K562 (cell line): Measurements from ENCODE around the gene GNAZ. TPM values are rescaled to one million over a fixed set of nuclear protein-coding genes. Genes with fewer than 3 reads are reported as not detected.

Experiments
- ATAC-seq: fragments of 200-7000 bp; cut with Tn5 transposase; 3 replicates; pipeline ENCODE4 v1.9.1; 2020; ENCODE audit warnings: moderate library complexity
- BruUV-seq: library from RNA; stranded (reverse); fragments of 400-500 nt; replicated peaks from 2 replicates; lab custom pipeline; 2021; lab: Mats Ljungman, UMichigan
- CTCF ChIA-PET: fragments of 300-600 bp; formaldehyde crosslinking; extraction: SDS; loops from one replicate; lab custom pipeline; 2021; ENCODE audit warnings: low intra/inter-chr PET ratio; lab: Yijun Ruan, JAX
- POLR2A ChIA-PET: fragments of 300-600, 350-650 bp; sonication (Branson Sonifier 250); formaldehyde crosslinking; extraction: SDS; loops from one replicate; lab custom pipeline; 2021; ENCODE audit warnings: antibody characterized with exemption, inconsistent platforms; lab: Yijun Ruan, JAX
- DNase-seq, 4 experiments: peaks; one replicate each; pipeline versions ENCODE4 v3.0.0 to v3.0.0-alpha.2; 2011 to 2018; ENCODE audit warnings: low spot score in 3 of 4, mixed read lengths in 3 of 4; ENCODE audit errors: extremely low read depth in 1 of 4
- FAIRE-seq: peaks from 2 replicates; lab custom pipeline; 2011; peaks lifted over from hg19 to GRCh38; lab: Jason Lieb, UNC
- H2AFZ ChIP-seq: 2 replicates; pipeline ENCODE4 v1.6.0; 2011; ENCODE audit warnings: low read depth, low read length, control low read depth, inconsistent platforms
- H3K27ac ChIP-seq: fragments of 200-600 bp; 3 replicates; pipeline ENCODE4 v1.8.0; 2011; ENCODE audit warnings: low read depth, mild to moderate bottlenecking, control low read depth, inconsistent platforms, low read length, moderate library complexity, mixed read lengths; ENCODE audit errors: extremely low read depth
- H3K27me3 ChIP-seq, 2 experiments: fragments of 300-600 bp in 1 of 2; 2 replicates in 1 of 2; 3 replicates in 1 of 2; pipeline versions ENCODE4 v1.6.0 to v1.8.0; 2011; ENCODE audit warnings: inconsistent platforms in 2 of 2, low read length in 2 of 2, mild to moderate bottlenecking in 1 of 2, mixed read lengths in 1 of 2, moderate library complexity in 1 of 2; ENCODE audit not compliant: control insufficient read depth in 2 of 2, insufficient read depth in 2 of 2
- H3K36me3 ChIP-seq: fragments of 300-600 bp; 3 replicates; pipeline ENCODE4 v1.8.0; 2011; ENCODE audit warnings: mild to moderate bottlenecking, low read length, inconsistent platforms; ENCODE audit not compliant: control insufficient read depth, insufficient read depth
- H3K4me1 ChIP-seq, 2 experiments: fragments of 200-600 bp in 1 of 2; replicated peaks in 1 of 2; 2 replicates in 1 of 2; 3 replicates in 1 of 2; pipeline versions ENCODE4 v1.5.1 to v1.8.0; 2011; ENCODE audit warnings: inconsistent platforms in 2 of 2, low read length in 2 of 2, mild to moderate bottlenecking in 1 of 2, mixed read lengths in 1 of 2, moderate library complexity in 1 of 2; ENCODE audit not compliant: control insufficient read depth in 2 of 2, insufficient read depth in 2 of 2
- H3K4me2 ChIP-seq: 2 replicates; pipeline ENCODE4 v1.6.1; 2011; ENCODE audit warnings: low read length, control low read depth, inconsistent platforms, mixed read lengths; ENCODE audit not compliant: insufficient read depth
- H3K4me3 ChIP-seq: fragments of 200-600 bp; sonication (generic), shearing (Covaris generic); 2 replicates; pipeline ENCODE4 v1.5.1; 2016; ENCODE audit warnings: control low read depth, inconsistent platforms
- H3K79me2 ChIP-seq: fragments of 200-600 bp; 3 replicates; pipeline ENCODE4 v1.8.0; 2011; ENCODE audit warnings: low read length, inconsistent platforms; ENCODE audit not compliant: control insufficient read depth, insufficient read depth
- H3K9ac ChIP-seq, 2 experiments: 2 replicates each; pipeline versions ENCODE4 v1.6.0 to v1.6.1; 2011; ENCODE audit warnings: low read depth in 2 of 2, low read length in 2 of 2, control low read depth in 1 of 2, inconsistent platforms in 1 of 2, mild to moderate bottlenecking in 1 of 2, mixed read lengths in 1 of 2; ENCODE audit not compliant: insufficient read depth in 1 of 2
- H3K9me1 ChIP-seq: one replicate; pipeline ENCODE4 v1.6.0; 2011; ENCODE audit warnings: inconsistent platforms, mild to moderate bottlenecking, low read length, moderate library complexity; ENCODE audit not compliant: control insufficient read depth, insufficient read depth
- H3K9me3 ChIP-seq: replicated peaks from 2 replicates; pipeline ENCODE4 v1.5.1; 2011; ENCODE audit warnings: low read depth, low read length, inconsistent platforms; ENCODE audit not compliant: control insufficient read depth, insufficient read depth
- H4K20me1 ChIP-seq: replicated peaks from 2 replicates; pipeline ENCODE4 v1.6.1; 2011; ENCODE audit warnings: low read length, inconsistent platforms, mixed read lengths; ENCODE audit not compliant: control insufficient read depth, insufficient read depth
- ARNT ChIP-seq, 2 experiments: fragments of 450-650 bp; IDR thresholded peaks; 2 replicates each; pipeline ENCODE4 v1.6.1; 2016; ENCODE audit warnings: mild to moderate bottlenecking in 1 of 2
- BDP1 ChIP-seq: IDR thresholded peaks from 3 replicates; pipeline ENCODE4 v1.6.1; 2011; ENCODE audit not compliant: insufficient read length, insufficient read depth
- DACH1 ChIP-seq: fragments of 450-650 bp; IDR thresholded peaks from 2 replicates; pipeline ENCODE4 v1.6.1; 2018; ENCODE audit not compliant: partially characterized antibody
- ETV6 ChIP-seq, 3 experiments: fragments of 150-350 bp in 1 of 3; sonication (generic) in 1 of 3; formaldehyde crosslinking in 1 of 3; IDR thresholded peaks; 2 replicates each; pipeline versions ENCODE4 v1.6.1 to v1.8.0; 2014 to 2022; ENCODE audit warnings: borderline replicate concordance in 2 of 3, low read depth in 2 of 3, antibody characterized with exemption in 1 of 3, low read length in 1 of 3, mild to moderate bottlenecking in 1 of 3, missing genetic modification reagents in 1 of 3
- FOXJ3 ChIP-seq: sonication (generic); formaldehyde crosslinking; IDR thresholded peaks from 2 replicates; pipeline ENCODE4 v1.4.0; 2020; ENCODE audit warnings: mild to moderate bottlenecking, missing genetic modification reagents
- JUNB ChIP-seq: fragments of 450-650 bp; formaldehyde crosslinking; conservative IDR thresholded peaks from 2 replicates; pipeline ENCODE4 v1.4.0; 2020; ENCODE audit warnings: mild to moderate bottlenecking
- KAT7 ChIP-seq: sonication (generic); formaldehyde crosslinking; IDR thresholded peaks from 2 replicates; pipeline ENCODE4 v1.8.0; 2022; ENCODE audit warnings: missing genetic modification reagents, mild to moderate bottlenecking, borderline replicate concordance
- MED1 ChIP-seq: sonication (generic); formaldehyde crosslinking; IDR thresholded peaks from 2 replicates; pipeline ENCODE4 v1.8.1; 2023; ENCODE audit warnings: missing genetic modification reagents, borderline replicate concordance
- MLX ChIP-seq, 2 experiments: fragments of 450-650 bp in 1 of 2; sonication (generic) in 1 of 2; formaldehyde crosslinking; conservative IDR thresholded peaks; 2 replicates each; pipeline versions ENCODE4 v1.4.0 to v1.8.1; 2020 to 2022; ENCODE audit warnings: mild to moderate bottlenecking in 1 of 2, missing genetic modification reagents in 1 of 2
- NUFIP1 ChIP-seq: fragments of 450-650 bp; IDR thresholded peaks from 2 replicates; pipeline ENCODE4 v1.6.1; 2018; ENCODE audit not compliant: partially characterized antibody
- RBM34 ChIP-seq: fragments of 200-400 bp; formaldehyde crosslinking; IDR thresholded peaks from 2 replicates; pipeline ENCODE4 v1.6.1; 2018; ENCODE audit warnings: low read length, borderline replicate concordance; ENCODE audit not compliant: insufficient read depth
- SOX6 ChIP-seq: fragments of 450-650 bp; IDR thresholded peaks from 2 replicates; pipeline ENCODE4 v1.6.1; 2014; ENCODE audit warnings: mild to moderate bottlenecking
- ZNF740 ChIP-seq, 3 experiments: fragments of 200-800 bp in 1 of 3; sonication (Bioruptor generic) in 1 of 3; sonication (generic) in 1 of 3; formaldehyde crosslinking in 1 of 3; IDR thresholded peaks; 2 replicates each; pipeline versions ENCODE4 v1.6.1 to v1.8.0; 2016 to 2022; ENCODE audit warnings: mild to moderate bottlenecking in 2 of 3, missing compliant biosample characterization in 2 of 3, missing genetic modification characterization in 2 of 3, missing genetic modification reagents in 1 of 3
- WGBS: fragments of 100-300 bp; shearing (Covaris generic); methylation state at CpG from one replicate; pipeline ENCODE4 v1.1.6; 2016; ENCODE audit warnings: low coverage, mixed read lengths; ENCODE audit not compliant: insufficient coverage; ENCODE audit errors: missing lambda C conversion rate; 5-methylcytosine and 5-hydroxymethylcytosine counted together
- in situ Hi-C: fragments of 300-500 bp; cut with MboI; formaldehyde crosslinking; loops from 4 replicates; pipeline ENCODE4 v1.15.0; 2018; ENCODE audit warnings: inconsistent platforms, mixed read lengths
- intact Hi-C: fragments of 100-400 bp; cut with micrococcal nuclease; formaldehyde crosslinking; loops from 2 replicates; pipeline ENCODE4 v1.14.2; 2022
- polyA plus RNA-seq, 8 experiments: library from polyadenylated mRNA; depleted of rRNA in 4 of 8; stranded (reverse) in 5 of 8; unstranded in 3 of 8; fragments of >200 nt; fragmentation: Nextera tagmentation in 2 of 8; fragmentation: Illumina TruSeq in 1 of 8; extraction: Ambion mirVana in 2 of 8; extraction: Trizol in 1 of 8; gene quantifications; 2 replicates each; pipeline versions ENCODE4 v1.2.1 to v1.2.3, GENCODE V29; 2011 to 2014; ENCODE audit warnings: inconsistent platforms in 1 of 8, missing spikeins in 1 of 8
- total RNA-seq, 7 experiments: library from RNA; depleted of rRNA in 6 of 7; stranded (reverse); fragments of >200 nt in 6 of 7; fragmentation: Illumina TruSeq in 2 of 7; extraction: Trizol in 2 of 7; gene quantifications; 2 replicates each; pipeline versions ENCODE4 v1.2.1 to v1.2.3, GENCODE V29; 2011 to 2021; ENCODE audit warnings: low replicate concordance in 1 of 7

Gene GNAZ
- total and polyA plus RNA-seq, 9 of the 15 experiments (the other 6 are each of a cell fraction or from before 2014, with no cell fraction given): 0.04 to 0.22 (median 0.13) TPM; not detected in 3

GRCh38 chr22:23042179-23042578, 28.1 kb upstream of the GNAZ start:
- no peak overlapping the region for H2AFZ ChIP-seq
- H3K9me3 ChIP-seq: peaks cover 4% of the 10 kb centered on the region; the same call in 1 of the 2 replicates
- intact Hi-C loops: no loop called here
- peaks cover 4 to 20% of the 10 kb centered on the region in 2 experiments; a peak in 3 of 5 replicates for H3K27me3 ChIP-seq
- no peak overlapping the region for H3K4me3 ChIP-seq
- CTCF ChIA-PET: no interaction called here
- H3K9ac ChIP-seq: no peak overlapping the region
- in situ Hi-C loops: no loop called here
- no peaks in the 10 kb centered on the region for H3K36me3 ChIP-seq
- BruUV-seq: no TSS peak
- TF ChIP-seq RBM34 (no peak), DACH1 (peak; percentile 55)
- ATAC-seq (no peak), FAIRE-seq (no peak), DNase-seq (no peak)
- no peaks in the 10 kb centered on the region for H3K9me1 ChIP-seq
- no peak overlapping the region for H3K27ac ChIP-seq
- peaks cover 0 to 5% of the 10 kb centered on the region in 2 experiments; a peak in 1 of 5 replicates for H3K4me1 ChIP-seq
- POLR2A ChIA-PET: interaction anchor here (0.7 to 2.8 kb wide), 11 partner anchors 10 to 563 kb away, joined by 3 to 15 read pairs (median 5); partner anchors contain the start of gene GNAZ
- WGBS: 1% methylated on average over 3 of the region's 3 CpGs
- 0 out of 2 replicates have a peak, but pooled peaks cover 5% of the 10 kb centered on the region for H4K20me1 ChIP-seq
- no peaks in the 10 kb centered on the region for H3K79me2 ChIP-seq
- H3K4me2 ChIP-seq: no peak overlapping the region

- no peaks in the 10 kb centered on the region for H3K36me3 ChIP-seq
- BruUV-seq: no TSS peak
- in situ Hi-C loops (no loop called here), intact Hi-C loops (no loop called here)
- H2AFZ ChIP-seq: no peak overlapping the region
- no peaks in the 10 kb centered on the region for H3K9me1 ChIP-seq
- H3K4me1 ChIP-seq: no peaks in the 10 kb centered on the region
- H3K9ac ChIP-seq: no peak overlapping the region
- DNase-seq (no peak), ATAC-seq (no peak; the same call in 2 of the 3 replicates), FAIRE-seq (no peak)
- no peaks in the 10 kb centered on the region for H4K20me1 ChIP-seq
- ChIA-PET POLR2A (interaction anchor here (0.5 to 5.5 kb wide), 13 partner anchors 8 to 85 kb away, joined by 3 to 42 read pairs (median 6); partner anchors contain the start of gene GNAZ), CTCF (no interaction called here)
- no peak overlapping the region for H3K4me2 ChIP-seq
- WGBS: 0% methylated on average over 1 of the region's 1 CpG
- H3K79me2 ChIP-seq: no peaks in the 10 kb centered on the region
- peaks cover 4 to 6% of the 10 kb centered on the region in 2 experiments; a peak in 2 of 5 replicates for H3K27me3 ChIP-seq
- no peak overlapping the region for H3K27ac ChIP-seq
- H3K9me3 ChIP-seq: peaks cover 4% of the 10 kb centered on the region; the same call in 1 of the 2 replicates
- H3K4me3 ChIP-seq: no peak overlapping the region
- 0 out of 4 replicates have a peak, but pooled peaks of 1 of the 2 experiments have one; percentile 23 for TF ChIP-seq MLX (CRISPR knock-in tag; conservative IDR thresholded peaks at IDR 0.05)
- no peak for TF ChIP-seq ZNF740 (CRISPR knock-in tag; IDR thresholded peaks at IDR 0.05)
- TF ChIP-seq ZNF740 (tag; IDR thresholded peaks at IDR 0.05): no peak
- no peak for TF ChIP-seq FOXJ3
- no peak for TF ChIP-seq SOX6
- no peak for TF ChIP-seq ARNT (IDR thresholded peaks at IDR 0.05)
- no peak for TF ChIP-seq NUFIP1
- TF ChIP-seq JUNB: no peak
- no peak for TF ChIP-seq BDP1
- no peak for TF ChIP-seq ETV6 (IDR thresholded peaks at IDR 0.05; ENCODE audit: borderline replicate concordance in 1 of 2, low read depth in 2 of 2, low read length in 1 of 2)
- no peak for TF ChIP-seq ETV6 (CRISPR knock-in tag; IDR thresholded peaks at IDR 0.05; ENCODE audit: borderline replicate concordance)
- TF ChIP-seq KAT7 (CRISPR knock-in tag): no peak
- TF ChIP-seq MED1 (CRISPR knock-in tag): 0 out of 2 replicates have a peak, but pooled peaks have one; percentile 81
Observed at GRCh38 chr22:23044570-23044969, 25.7 kb upstream of the GNAZ start.
